ENCODE measurements around the gene ATP5IF1. TPM values are rescaled to one million over a fixed set of nuclear protein-coding genes. Genes with fewer than 3 reads are reported as not detected.
A peak's percentile ranks its signal among the peaks of the same experiment; 100 is the strongest.

Gene ATP5IF1
- total RNA-seq (2016; rRNA removed; fragmentation: Illumina TruSeq; extraction: Trizol) = 131 and 143 TPM in 2 replicates
- 48.9 and 52.9 TPM in 2 replicates for total RNA-seq (2016; cell fraction: cytosol; rRNA removed; fragmentation: Illumina TruSeq; extraction: Trizol; ENCODE audit: low read depth)
- 135 and 167 TPM in 2 replicates for total RNA-seq (2016; cell fraction: insoluble cytoplasmic fraction; rRNA removed; fragmentation: Illumina TruSeq; extraction: Trizol)
- 52.5 and 57.7 TPM in 2 replicates for total RNA-seq (2016; cell fraction: membrane; rRNA removed; fragmentation: Illumina TruSeq; extraction: Trizol)
- total RNA-seq (2016; cell fraction: nucleus; rRNA removed; fragmentation: Illumina TruSeq; extraction: Trizol) = 53.2 and 53.6 TPM in 2 replicates
- polyA plus RNA-seq (2011; rRNA removed) = 85.5 and 97.7 TPM in 2 replicates
- 137 and 146 TPM in 2 replicates for polyA plus RNA-seq (2011; cell fraction: cytosol; rRNA removed)
- polyA plus RNA-seq (2011; cell fraction: nucleus; rRNA removed) = 78.4 and 120 TPM in 2 replicates
- polyA plus RNA-seq (2012) = 116 and 168 TPM in 2 replicates
- 56.9 and 60.0 TPM in 2 replicates for polyA plus RNA-seq (2016; cell fraction: cytosol; fragmentation: Illumina TruSeq; extraction: Trizol; ENCODE audit: low read depth)
- 155 and 173 TPM in 2 replicates for polyA plus RNA-seq (2016; cell fraction: insoluble cytoplasmic fraction; fragmentation: Illumina TruSeq; extraction: Trizol; ENCODE audit: low read depth)
- polyA plus RNA-seq (2016; cell fraction: membrane; fragmentation: Illumina TruSeq; extraction: Trizol; ENCODE audit: low read depth) = 59.9 and 60.4 TPM in 2 replicates
- 116 and 123 TPM in 2 replicates for polyA plus RNA-seq (2016; cell fraction: nucleus; fragmentation: Illumina TruSeq; extraction: Trizol; ENCODE audit: insufficient read depth, low read depth)
- polyA minus RNA-seq (2011; rRNA and poly(A)+ RNA removed; ENCODE audit: low replicate concordance) = 26.2 and 37.8 TPM in 2 replicates
- polyA minus RNA-seq (2011; cell fraction: cytosol; rRNA and poly(A)+ RNA removed) = 26.0 and 33.5 TPM in 2 replicates
- polyA minus RNA-seq (2011; cell fraction: nucleus; rRNA and poly(A)+ RNA removed) = 17.9 and 22.1 TPM in 2 replicates
- Bru-seq, nascent RNA = percentile 68 among the genes with signal in this experiment
- percentile 82 among the genes with signal in this experiment for BruChase-seq, experiment 1, labeled RNA remaining after a 6-hour chase
- percentile 75 among the genes with signal in this experiment for BruChase-seq, experiment 2, labeled RNA remaining after a 2-hour chase
- long read RNA-seq, experiment 1, transcript ATP5IF1-201 (3 exons, 494 nt) = major isoform, 124 of 148 reads
- long read RNA-seq, experiment 1, transcript ATP5IF1-202 (2 exons, 1,855 nt) = minor isoform, 20 of 148 reads
- long read RNA-seq, experiment 1, partial matches to known transcripts = 2 of 148 reads
- long read RNA-seq, experiment 1, other reads (novel, unspliced or antisense) = 2 of 148 reads
- long read RNA-seq, experiment 2, transcript ATP5IF1-201 (3 exons, 494 nt) = major isoform, 98 of 134 reads
- long read RNA-seq, experiment 2, transcript ATP5IF1-202 (2 exons, 1,855 nt) = minor isoform, 22 of 134 reads
- long read RNA-seq, experiment 2, partial matches to known transcripts = 11 of 134 reads
- long read RNA-seq, experiment 2, other reads (novel, unspliced or antisense) = 1 of 134 reads

GRCh38 chr1:28235755-28236655 lies at the start of gene ATP5IF1:
Gene ATP5IF1, plus strand, starts transcription at chr1:28236124. Its CDS starts 60 bp downstream, at chr1:28236184.
- ChIA-PET CTCF (ENCODE audit: low intra/inter-chr PET ratio, low total read pairs) (no interaction called here), POLR2A (interaction anchor here (0.5 to 4.5 kb wide), 23 partner anchors 8 to 413 kb away, joined by 3 to 61 read pairs (median 5); partner anchors contain the start of genes EYA3, MED18, PHACTR4 and PPP1R8)
- Histone ChIP-seq H3K4me1 (ENCODE audit: insufficient read depth, low read length) (peaks cover 40% of the 10 kb centered on the region), H3K79me2 (ENCODE audit: insufficient read depth, low read length) (peaks cover 42% of the 10 kb centered on the region), H3K4me2 (ENCODE audit: low read depth, low read length) (peak within 1 kb of the TSS; percentile 94), H3K9me3 (ENCODE audit: low read length) (no peaks in the 10 kb centered on the region), H3K4me3 (replicated peaks in 1 of 3; ENCODE audit: insufficient read depth in 1 of 3, low read depth in 2 of 3, low read length in 3 of 3) (peak within 1 kb of the TSS; percentile 82 to 95 (median 93)), H2AFZ (ENCODE audit: low read length) (peak within 1 kb of the TSS; percentile 83), H3K36me3 (replicated peaks in 1 of 2; ENCODE audit: control insufficient read depth in 1 of 2, insufficient read depth in 2 of 2, low read length in 2 of 2) (no peaks in the 10 kb centered on the region; a peak in 4 of 5 replicates), H3K27me3 (ENCODE audit: control insufficient read depth in 1 of 2, insufficient read depth in 2 of 2, low read length in 2 of 2) (peaks cover 0 to 2% of the 10 kb centered on the region in 2 experiments; a peak in 1 of 5 replicates), H3K9ac (ENCODE audit: insufficient read depth, low read depth, low read length) (peak within 1 kb of the TSS; percentile 92), H3K27ac (ENCODE audit: extremely low read length, insufficient read depth, low read length) (peak within 1 kb of the TSS; percentile 91), H4K20me1 (ENCODE audit: insufficient read depth, low read length) (no peaks in the 10 kb centered on the region)
- BruUV-seq (replicated peaks) = TSS peak; percentile 75
- FAIRE-seq = peak; percentile 91
- 1% methylated on average over 31 of the region's 60 CpGs for WGBS (ENCODE audit: low lambda C conversion rate)
- ATAC-seq = peak; percentile 96
- DNase-seq (ENCODE audit: low spot score) = peak; percentile 96
- in situ Hi-C loops (cut with HindIII; ENCODE audit: extremely low pct_ligation_motif_present, low pct_unique_long_range_greater_than_20kb) (loop anchor here (25.0 kb wide), 1 partner anchor 351 kb away; the partner anchor contains the start of gene RAB42), intact Hi-C loops (cut with micrococcal nuclease; ENCODE audit: unreplicated experiment) (no loop called here)
- no peak for TF ChIP-seq MTF2 (CRISPR knock-in tag; IDR thresholded peaks at IDR 0.05; ENCODE audit: borderline replicate concordance)
- TF ChIP-seq TFE3 (CRISPR knock-in tag; IDR thresholded peaks at IDR 0.05) = no peak; the same call in 1 of the 2 replicates
- TF ChIP-seq PHF8 (CRISPR knock-in tag; IDR thresholded peaks at IDR 0.05) = peak; percentile 84
- TF ChIP-seq ISL2 (CRISPR knock-in tag; IDR thresholded peaks at IDR 0.05) = peak; percentile 60; the same call in 1 of the 2 replicates
- 0 out of 2 replicates have a peak, but pooled peaks have one; percentile 69 for TF ChIP-seq ZSCAN21 (CRISPR knock-in tag; IDR thresholded peaks at IDR 0.05; ENCODE audit: borderline replicate concordance)
- TF ChIP-seq ZBTB10 (CRISPR knock-in tag; IDR thresholded peaks at IDR 0.05; ENCODE audit: borderline replicate concordance) = 0 out of 2 replicates have a peak, but pooled peaks have one; percentile 56
- peak; percentile 84; the same call in 1 of the 2 replicates for TF ChIP-seq ZNF776 (CRISPR knock-in tag; IDR thresholded peaks at IDR 0.05)
- TF ChIP-seq RAD51 (IDR thresholded peaks at IDR 0.05; ENCODE audit: borderline replicate concordance) = no peak
- TF ChIP-seq ZNF83 (CRISPR knock-in tag; IDR thresholded peaks at IDR 0.05; ENCODE audit: borderline replicate concordance) = no peak
- peak; percentile 44; the same call in 1 of the 2 replicates for TF ChIP-seq FOXC1 (CRISPR knock-in tag; IDR thresholded peaks at IDR 0.05; ENCODE audit: borderline replicate concordance)

All from HepG2 (cell line).